Measurements from ENCODE around the gene STIMATE. TPM values are rescaled to one million over a fixed set of nuclear protein-coding genes. Genes with fewer than 3 reads are reported as not detected.
A peak's percentile ranks its signal among the peaks of the same experiment; 100 is the strongest.

The STIMATE gene
- total RNA-seq, 1 donor from 2014 or later: 10.2 TPM

- Histone ChIP-seq H3K36me3 (no peaks in the 10 kb centered on the region), H3K4me3 (no peak overlapping the region), H3K9me3 (ENCODE audit: low read depth) (no peaks in the 10 kb centered on the region), H2AFZ (replicated peaks) (no peak overlapping the region), H3K9ac (no peak overlapping the region), H3K27ac (no peak overlapping the region), H3K4me1 (peaks cover 22% of the 10 kb centered on the region), H3K27me3 (no peaks in the 10 kb centered on the region), H3F3A (ENCODE audit: low read depth) (peaks cover 5% of the 10 kb centered on the region), H3K79me2 (ENCODE audit: low read depth) (no peaks in the 10 kb centered on the region), H4K20me1 (ENCODE audit: low read depth) (no peaks in the 10 kb centered on the region), H3K4me2 (no peak overlapping the region)
- DNase-seq (ENCODE audit: low spot score): no peak
- H3K4me1 Mint-ChIP-seq: peaks cover 39% of the 10 kb centered on the region
- peaks cover 9% of the 10 kb centered on the region for H3K36me3 Mint-ChIP-seq
- no peaks in the 10 kb centered on the region for H3K9me3 Mint-ChIP-seq
- H3K27me3 Mint-ChIP-seq (ENCODE audit: insufficient read depth, low read depth): peaks cover 9% of the 10 kb centered on the region
- H3K27ac Mint-ChIP-seq: peak overlapping the region; percentile 52
- TF ChIP-seq EZH2 (IDR thresholded peaks at IDR 0.05): no peak
- TF ChIP-seq, protein P1, sequence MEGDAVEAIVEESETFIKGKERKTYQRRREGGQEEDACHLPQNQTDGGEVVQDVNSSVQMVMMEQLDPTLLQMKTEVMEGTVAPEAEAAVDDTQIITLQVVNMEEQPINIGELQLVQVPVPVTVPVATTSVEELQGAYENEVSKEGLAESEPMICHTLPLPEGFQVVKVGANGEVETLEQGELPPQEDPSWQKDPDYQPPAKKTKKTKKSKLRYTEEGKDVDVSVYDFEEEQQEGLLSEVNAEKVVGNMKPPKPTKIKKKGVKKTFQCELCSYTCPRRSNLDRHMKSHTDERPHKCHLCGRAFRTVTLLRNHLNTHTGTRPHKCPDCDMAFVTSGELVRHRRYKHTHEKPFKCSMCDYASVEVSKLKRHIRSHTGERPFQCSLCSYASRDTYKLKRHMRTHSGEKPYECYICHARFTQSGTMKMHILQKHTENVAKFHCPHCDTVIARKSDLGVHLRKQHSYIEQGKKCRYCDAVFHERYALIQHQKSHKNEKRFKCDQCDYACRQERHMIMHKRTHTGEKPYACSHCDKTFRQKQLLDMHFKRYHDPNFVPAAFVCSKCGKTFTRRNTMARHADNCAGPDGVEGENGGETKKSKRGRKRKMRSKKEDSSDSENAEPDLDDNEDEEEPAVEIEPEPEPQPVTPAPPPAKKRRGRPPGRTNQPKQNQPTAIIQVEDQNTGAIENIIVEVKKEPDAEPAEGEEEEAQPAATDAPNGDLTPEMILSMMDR (IDR thresholded peaks at IDR 0.05): no peak
- no peak for TF ChIP-seq EZH2phosphoT487 (IDR thresholded peaks at IDR 0.05)
- H3K4me3 Mint-ChIP-seq: no peak overlapping the region
Measured at GRCh38 chr3:52839892-52840545, 57.3 kb downstream of the STIMATE start.

DNA sequence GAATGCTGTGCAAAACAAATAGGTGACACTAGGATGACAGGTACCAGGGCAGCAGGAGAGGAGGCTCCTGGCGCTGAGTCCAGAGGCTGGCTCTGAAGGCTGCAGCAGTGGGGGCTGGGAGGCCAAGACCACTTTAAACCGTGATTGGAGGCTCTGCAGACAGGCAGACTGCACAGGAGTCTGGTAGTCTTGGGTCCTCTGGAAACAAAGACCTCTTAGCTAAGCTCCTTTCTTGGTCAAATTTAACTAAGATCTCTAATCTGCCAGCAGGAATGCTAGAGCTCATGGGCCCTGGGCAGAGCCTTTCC, 58.1 kb downstream of the STIMATE start:
- Mint-ChIP-seq H3K27me3 (ENCODE audit: insufficient read depth, low read depth) (peaks cover 9% of the 10 kb centered on the region), H3K36me3 (peaks cover 9% of the 10 kb centered on the region), H3K9me3 (no peaks in the 10 kb centered on the region), H3K27ac (peak overlapping the region; percentile 62), H3K4me3 (no peak overlapping the region), H3K4me1 (peaks cover 47% of the 10 kb centered on the region)
- H4K20me1 ChIP-seq (ENCODE audit: low read depth): no peaks in the 10 kb centered on the region
- H3K27me3 ChIP-seq: no peaks in the 10 kb centered on the region
- no peak overlapping the region for H3K4me3 ChIP-seq
- no peaks in the 10 kb centered on the region for H3K9me3 ChIP-seq (ENCODE audit: low read depth)
- no peak for TF ChIP-seq EZH2 (IDR thresholded peaks at IDR 0.05)
- H3F3A ChIP-seq (ENCODE audit: low read depth): peaks cover 10% of the 10 kb centered on the region
- peak; percentile 27 for DNase-seq (ENCODE audit: low spot score)
- H3K36me3 ChIP-seq: no peaks in the 10 kb centered on the region
- H3K4me1 ChIP-seq: peaks cover 30% of the 10 kb centered on the region
- no peak overlapping the region for H3K27ac ChIP-seq
- H3K79me2 ChIP-seq (ENCODE audit: low read depth): no peaks in the 10 kb centered on the region
- H2AFZ ChIP-seq (replicated peaks): no peak overlapping the region
- peak overlapping the region; percentile 45 for H3K4me2 ChIP-seq
- no peak overlapping the region for H3K9ac ChIP-seq

- Mint-ChIP-seq H3K36me3 (peaks cover 9% of the 10 kb centered on the region), H3K4me1 (peaks cover 49% of the 10 kb centered on the region), H3K27ac (no peak overlapping the region), H3K4me3 (no peak overlapping the region), H3K27me3 (ENCODE audit: insufficient read depth, low read depth) (peaks cover 7% of the 10 kb centered on the region), H3K9me3 (no peaks in the 10 kb centered on the region)
- Histone ChIP-seq H3K27ac (no peak overlapping the region), H4K20me1 (ENCODE audit: low read depth) (no peaks in the 10 kb centered on the region), H3F3A (ENCODE audit: low read depth) (peaks cover 10% of the 10 kb centered on the region), H3K4me2 (peak overlapping the region; percentile 45), H3K9ac (no peak overlapping the region), H3K9me3 (ENCODE audit: low read depth) (no peaks in the 10 kb centered on the region), H3K4me3 (no peak overlapping the region), H3K4me1 (peaks cover 35% of the 10 kb centered on the region), H3K36me3 (no peaks in the 10 kb centered on the region), H3K79me2 (ENCODE audit: low read depth) (no peaks in the 10 kb centered on the region), H2AFZ (replicated peaks) (no peak overlapping the region), H3K27me3 (no peaks in the 10 kb centered on the region)
- DNase-seq (ENCODE audit: low spot score): no peak
- TF ChIP-seq EZH2 (IDR thresholded peaks at IDR 0.05) (no peak), EZH2phosphoT487 (IDR thresholded peaks at IDR 0.05) (no peak)
- TF ChIP-seq, protein P1 (IDR thresholded peaks at IDR 0.05): no peak
Measured at GRCh38 chr3:52838561-52839267, 58.6 kb downstream of the STIMATE start.

GRCh38 chr3:52836986-52837385, 60.4 kb downstream of the STIMATE start:
- no peaks in the 10 kb centered on the region for H4K20me1 ChIP-seq (ENCODE audit: low read depth)
- no peak overlapping the region for H3K9ac ChIP-seq
- no peaks in the 10 kb centered on the region for H3K9me3 Mint-ChIP-seq
- peaks cover 43% of the 10 kb centered on the region for H3K4me1 Mint-ChIP-seq
- H3K9me3 ChIP-seq (ENCODE audit: low read depth): no peaks in the 10 kb centered on the region
- H3K27ac Mint-ChIP-seq: no peak overlapping the region
- H3K36me3 ChIP-seq: no peaks in the 10 kb centered on the region
- H3K36me3 Mint-ChIP-seq: peaks cover 12% of the 10 kb centered on the region
- peaks cover 36% of the 10 kb centered on the region for H3K4me1 ChIP-seq
- no peak for TF ChIP-seq EZH2 (IDR thresholded peaks at IDR 0.05)
- TF ChIP-seq, protein P1 (IDR thresholded peaks at IDR 0.05): no peak
- no peak for TF ChIP-seq EZH2phosphoT487 (IDR thresholded peaks at IDR 0.05)
- H3F3A ChIP-seq (ENCODE audit: low read depth): peaks cover 10% of the 10 kb centered on the region
- H3K27me3 Mint-ChIP-seq (ENCODE audit: insufficient read depth, low read depth): peaks cover 6% of the 10 kb centered on the region
- peak overlapping the region; percentile 28 for H3K4me3 Mint-ChIP-seq
- no peaks in the 10 kb centered on the region for H3K79me2 ChIP-seq (ENCODE audit: low read depth)
- no peak for DNase-seq (ENCODE audit: low spot score)
- H3K4me3 ChIP-seq: no peak overlapping the region
- no peak overlapping the region for H3K27ac ChIP-seq
- no peak overlapping the region for H3K4me2 ChIP-seq
- H3K27me3 ChIP-seq: no peaks in the 10 kb centered on the region
- no peak overlapping the region for H2AFZ ChIP-seq (replicated peaks)

Measured in neural progenitor cell (in vitro differentiated cells).